ENCODE measurements around the gene PGAM2. TPM values are rescaled to one million over a fixed set of nuclear protein-coding genes. Genes with fewer than 3 reads are reported as not detected.

Gene PGAM2
- total and polyA plus RNA-seq, 2 of the 13 experiments (the other 11 are each of a cell fraction or from before 2014, with no cell fraction given): 0.22 TPM; not detected in 1

- H3K9me3 ChIP-seq (ENCODE audit: low read length): no peaks in the 10 kb centered on the region
- H3K27me3 ChIP-seq (ENCODE audit: control insufficient read depth in 1 of 2, insufficient read depth in 2 of 2, low read length in 2 of 2): peaks cover 10 to 45% of the 10 kb centered on the region in 2 experiments; a peak in 4 of 5 replicates
- POLR2A ChIA-PET: no interaction called here
- in situ Hi-C loops (cut with HindIII; ENCODE audit: extremely low pct_ligation_motif_present, low pct_unique_long_range_greater_than_20kb) (no loop called here), intact Hi-C loops (cut with micrococcal nuclease; ENCODE audit: unreplicated experiment) (no loop called here)
- H3K36me3 ChIP-seq (replicated peaks in 1 of 2; ENCODE audit: control insufficient read depth in 1 of 2, insufficient read depth in 2 of 2, low read length in 2 of 2): no peaks in the 10 kb centered on the region
- H3K9ac ChIP-seq (ENCODE audit: insufficient read depth, low read depth, low read length): no peak within 1 kb of the TSS
- ATAC-seq (no peak), FAIRE-seq (no peak), DNase-seq (ENCODE audit: low spot score) (no peak)
- 64% methylated on average over 72 of the region's 87 CpGs for WGBS (ENCODE audit: low lambda C conversion rate)
- no TSS peak for BruUV-seq (replicated peaks)
- CTCF ChIA-PET (ENCODE audit: low intra/inter-chr PET ratio, low total read pairs): no interaction called here
- no peaks in the 10 kb centered on the region for H4K20me1 ChIP-seq (ENCODE audit: insufficient read depth, low read length)
- no peak within 1 kb of the TSS for H3K4me3 ChIP-seq (replicated peaks in 1 of 3; ENCODE audit: insufficient read depth in 1 of 3, low read depth in 2 of 3, low read length in 3 of 3)
- no peak within 1 kb of the TSS for H2AFZ ChIP-seq (ENCODE audit: low read length)
- peaks cover 39% of the 10 kb centered on the region for H3K4me1 ChIP-seq (ENCODE audit: insufficient read depth, low read length)
- H3K79me2 ChIP-seq (ENCODE audit: insufficient read depth, low read length): no peaks in the 10 kb centered on the region
- H3K27ac ChIP-seq (ENCODE audit: extremely low read length, insufficient read depth, low read length): no peak within 1 kb of the TSS
- TF ChIP-seq ZNF569 (CRISPR knock-in tag; IDR thresholded peaks at IDR 0.05; ENCODE audit: borderline replicate concordance) (no peak), ZNF30 (CRISPR knock-in tag; IDR thresholded peaks at IDR 0.05) (no peak)
- no peak within 1 kb of the TSS for H3K4me2 ChIP-seq (ENCODE audit: low read depth, low read length)
Observed at GRCh38 chr7:44103923-44104859, 38.8 kb upstream of the PGAM2 start, which contains the start of gene AEBP1. Gene AEBP1 (plus strand): TSS chr7:44104345. CDS start chr7:44104666, 321 bp downstream.

- BruUV-seq (replicated peaks): no TSS peak
- DNase-seq (ENCODE audit: low spot score): no peak
- Histone ChIP-seq H3K79me2 (ENCODE audit: insufficient read depth, low read length) (no peaks in the 10 kb centered on the region), H4K20me1 (ENCODE audit: insufficient read depth, low read length) (no peaks in the 10 kb centered on the region), H3K27ac (ENCODE audit: extremely low read length, insufficient read depth, low read length) (no peak overlapping the region), H3K9me3 (ENCODE audit: low read length) (no peaks in the 10 kb centered on the region), H3K9ac (ENCODE audit: insufficient read depth, low read depth, low read length) (no peak overlapping the region), H3K36me3 (replicated peaks in 1 of 2; ENCODE audit: control insufficient read depth in 1 of 2, insufficient read depth in 2 of 2, low read length in 2 of 2) (no peaks in the 10 kb centered on the region), H3K4me3 (replicated peaks in 1 of 3; ENCODE audit: insufficient read depth in 1 of 3, low read depth in 2 of 3, low read length in 3 of 3) (no peak overlapping the region), H3K27me3 (ENCODE audit: control insufficient read depth in 1 of 2, insufficient read depth in 2 of 2, low read length in 2 of 2) (peaks cover 9 to 41% of the 10 kb centered on the region in 2 experiments; a peak in 4 of 5 replicates), H2AFZ (ENCODE audit: low read length) (no peak overlapping the region), H3K4me1 (ENCODE audit: insufficient read depth, low read length) (peaks cover 41% of the 10 kb centered on the region), H3K4me2 (ENCODE audit: low read depth, low read length) (no peak overlapping the region)
- WGBS (ENCODE audit: low lambda C conversion rate): 76% methylated on average over 3 of the region's 8 CpGs
- intact Hi-C loops (cut with micrococcal nuclease; ENCODE audit: unreplicated experiment): no loop called here
- in situ Hi-C loops (cut with HindIII; ENCODE audit: extremely low pct_ligation_motif_present, low pct_unique_long_range_greater_than_20kb): no loop called here
- ChIA-PET CTCF (ENCODE audit: low intra/inter-chr PET ratio, low total read pairs) (no interaction called here), POLR2A (no interaction called here)
- no peak for FAIRE-seq
- ATAC-seq: no peak
- no peak for TF ChIP-seq HNF1A (IDR thresholded peaks at IDR 0.05; ENCODE audit: low read depth)
- TF ChIP-seq HNF1A (CRISPR knock-in tag; IDR thresholded peaks at IDR 0.05; ENCODE audit: borderline replicate concordance): no peak
- TF ChIP-seq RARG (CRISPR knock-in tag; IDR thresholded peaks at IDR 0.05; ENCODE audit: low read depth): no peak
- TF ChIP-seq FOXP1 (IDR thresholded peaks at IDR 0.05): no peak
- no peak for TF ChIP-seq FOXP1 (CRISPR knock-in tag; IDR thresholded peaks at IDR 0.05)
- TF ChIP-seq MIER3 (CRISPR knock-in tag; IDR thresholded peaks at IDR 0.05; ENCODE audit: borderline replicate concordance): no peak
- no peak for TF ChIP-seq ELF4 (CRISPR knock-in tag; IDR thresholded peaks at IDR 0.05; ENCODE audit: borderline replicate concordance)
- no peak for TF ChIP-seq ZNF431 (CRISPR knock-in tag; IDR thresholded peaks at IDR 0.05; ENCODE audit: borderline replicate concordance, low read depth)
- TF ChIP-seq CHD2 (IDR thresholded peaks at IDR 0.05; ENCODE audit: low read depth, low read length): no peak
- no peak for TF ChIP-seq AKAP8 (CRISPR knock-in tag; IDR thresholded peaks at IDR 0.05)
- no peak for TF ChIP-seq ZNF121 (CRISPR knock-in tag; IDR thresholded peaks at IDR 0.05)
- TF ChIP-seq MLLT10 (CRISPR knock-in tag; IDR thresholded peaks at IDR 0.05): no peak
Observed at GRCh38 chr7:44103566-44103922, 38.2 kb upstream of the PGAM2 start.

Measured in HepG2 (cell line).